BLaER1 (cell line): ENCODE data around the gene TENM4.

Experiments
- H3K27ac ChIP-seq: shearing (Covaris generic); formaldehyde crosslinking; 2 replicates; pipeline ENCODE4 v1.8.1; 2022
- H3K27me3 ChIP-seq: shearing (Covaris generic); formaldehyde crosslinking; 2 replicates; pipeline ENCODE4 v1.8.1; 2022
- H3K36me3 ChIP-seq: shearing (Covaris generic); formaldehyde crosslinking; 2 replicates; pipeline ENCODE4 v1.8.1; 2022
- H3K4me1 ChIP-seq: shearing (Covaris generic); formaldehyde crosslinking; 2 replicates; pipeline ENCODE4 v1.8.1; 2022
- H3K4me2 ChIP-seq: shearing (Covaris generic); formaldehyde crosslinking; 2 replicates; pipeline ENCODE4 v1.8.1; 2022
- H3K4me3 ChIP-seq: shearing (Covaris generic); formaldehyde crosslinking; 2 replicates; pipeline ENCODE4 v1.8.1; 2022
- H3K9ac ChIP-seq: shearing (Covaris generic); formaldehyde crosslinking; 2 replicates; pipeline ENCODE4 v1.8.1; 2022
- H3K9me3 ChIP-seq: shearing (Covaris generic); formaldehyde crosslinking; 2 replicates; pipeline ENCODE4 v1.8.1; 2022
- H4K20me1 ChIP-seq: shearing (Covaris generic); formaldehyde crosslinking; 2 replicates; pipeline ENCODE4 v1.8.1; 2022
- Cebpa-rat ChIP-seq: shearing (Covaris generic); IDR thresholded peaks from 2 replicates; pipeline ENCODE4 v1.8.1; 2022

TENM4 gene

GRCh38 chr11:79084382-79084781 is 356.4 kb downstream of the TENM4 start:
- TF ChIP-seq Cebpa-rat = no peak
- Histone ChIP-seq H3K27ac (no peak overlapping the region), H3K27me3 (no peaks in the 10 kb centered on the region), H3K4me1 (peaks cover 16% of the 10 kb centered on the region), H4K20me1 (peaks cover 30% of the 10 kb centered on the region; the same call in 1 of the 2 replicates), H3K4me2 (no peak overlapping the region), H3K36me3 (no peaks in the 10 kb centered on the region), H3K9ac (no peak overlapping the region), H3K4me3 (no peak overlapping the region), H3K9me3 (no peaks in the 10 kb centered on the region)

GRCh38 chr11:79083352-79083751 is 357.5 kb downstream of the TENM4 start:
- H3K4me3 ChIP-seq = no peak overlapping the region
- H3K4me2 ChIP-seq = no peak overlapping the region
- no peaks in the 10 kb centered on the region for H3K27me3 ChIP-seq
- H3K9ac ChIP-seq = no peak overlapping the region
- no peak overlapping the region for H3K27ac ChIP-seq
- H3K4me1 ChIP-seq = peaks cover 15% of the 10 kb centered on the region
- H4K20me1 ChIP-seq = peaks cover 30% of the 10 kb centered on the region; the same call in 1 of the 2 replicates
- H3K36me3 ChIP-seq = no peaks in the 10 kb centered on the region
- no peaks in the 10 kb centered on the region for H3K9me3 ChIP-seq
- TF ChIP-seq Cebpa-rat = no peak

GRCh38 chr11:79082907-79083306 is 357.9 kb downstream of the TENM4 start:
- H4K20me1 ChIP-seq = peaks cover 30% of the 10 kb centered on the region; the same call in 1 of the 2 replicates
- no peaks in the 10 kb centered on the region for H3K9me3 ChIP-seq
- H3K4me3 ChIP-seq = no peak overlapping the region
- H3K4me2 ChIP-seq = no peak overlapping the region
- H3K27ac ChIP-seq = no peak overlapping the region
- H3K36me3 ChIP-seq = no peaks in the 10 kb centered on the region
- H3K9ac ChIP-seq = no peak overlapping the region
- H3K27me3 ChIP-seq = no peaks in the 10 kb centered on the region
- peaks cover 15% of the 10 kb centered on the region for H3K4me1 ChIP-seq
- TF ChIP-seq Cebpa-rat = no peak

- Histone ChIP-seq H3K9me3 (no peaks in the 10 kb centered on the region), H4K20me1 (peaks cover 30% of the 10 kb centered on the region; the same call in 1 of the 2 replicates), H3K4me1 (peaks cover 15% of the 10 kb centered on the region), H3K36me3 (no peaks in the 10 kb centered on the region), H3K4me2 (no peak overlapping the region), H3K27ac (no peak overlapping the region), H3K4me3 (no peak overlapping the region), H3K27me3 (no peaks in the 10 kb centered on the region), H3K9ac (no peak overlapping the region)
- TF ChIP-seq Cebpa-rat = no peak
Measured at GRCh38 chr11:79082280-79082679, 358.6 kb downstream of the TENM4 start.

GRCh38 chr11:79081471-79082031 is 359.3 kb downstream of the TENM4 start:
- no peak overlapping the region for H3K4me2 ChIP-seq
- H3K36me3 ChIP-seq = no peaks in the 10 kb centered on the region
- H3K4me1 ChIP-seq = peaks cover 15% of the 10 kb centered on the region
- no peaks in the 10 kb centered on the region for H3K27me3 ChIP-seq
- H3K9ac ChIP-seq = no peak overlapping the region
- H3K9me3 ChIP-seq = peaks cover under 1% of the 10 kb centered on the region; the same call in 1 of the 2 replicates
- H3K27ac ChIP-seq = no peak overlapping the region
- no peak overlapping the region for H3K4me3 ChIP-seq
- no peak for TF ChIP-seq Cebpa-rat
- peaks cover 30% of the 10 kb centered on the region; the same call in 1 of the 2 replicates for H4K20me1 ChIP-seq

- TF ChIP-seq Cebpa-rat = no peak
- Histone ChIP-seq H3K36me3 (no peaks in the 10 kb centered on the region), H4K20me1 (peaks cover 30% of the 10 kb centered on the region; the same call in 1 of the 2 replicates), H3K4me1 (peaks cover 15% of the 10 kb centered on the region), H3K4me3 (no peak overlapping the region), H3K27me3 (no peaks in the 10 kb centered on the region), H3K27ac (0 out of 2 replicates have a peak overlapping the region, but pooled peaks have one; percentile 26), H3K9me3 (peaks cover 5% of the 10 kb centered on the region; the same call in 1 of the 2 replicates), H3K4me2 (peak overlapping the region; percentile 14), H3K9ac (no peak overlapping the region)
Measured at GRCh38 chr11:79080551-79080950, 360.3 kb downstream of the TENM4 start.

- peaks cover 5% of the 10 kb centered on the region; the same call in 1 of the 2 replicates for H3K9me3 ChIP-seq
- peaks cover 24% of the 10 kb centered on the region for H3K4me1 ChIP-seq
- H3K27me3 ChIP-seq = no peaks in the 10 kb centered on the region
- no peak overlapping the region for H3K27ac ChIP-seq
- TF ChIP-seq Cebpa-rat = no peak
- peaks cover 30% of the 10 kb centered on the region; the same call in 1 of the 2 replicates for H4K20me1 ChIP-seq
- no peak overlapping the region for H3K4me3 ChIP-seq
- no peaks in the 10 kb centered on the region for H3K36me3 ChIP-seq
- H3K4me2 ChIP-seq = no peak overlapping the region
- no peak overlapping the region for H3K9ac ChIP-seq
Measured at GRCh38 chr11:79078999-79079398, 361.8 kb downstream of the TENM4 start.

- TF ChIP-seq Cebpa-rat = no peak
- Histone ChIP-seq H4K20me1 (peaks cover 27% of the 10 kb centered on the region; the same call in 1 of the 2 replicates), H3K4me1 (peaks cover 30% of the 10 kb centered on the region), H3K27me3 (no peaks in the 10 kb centered on the region), H3K36me3 (no peaks in the 10 kb centered on the region), H3K27ac (no peak overlapping the region), H3K9me3 (peaks cover 5% of the 10 kb centered on the region; the same call in 1 of the 2 replicates), H3K4me2 (no peak overlapping the region), H3K9ac (no peak overlapping the region), H3K4me3 (no peak overlapping the region)
Measured at GRCh38 chr11:79078456-79078855, 362.4 kb downstream of the TENM4 start.

GRCh38 chr11:79077702-79078330 is 363.0 kb downstream of the TENM4 start:
- no peak for TF ChIP-seq Cebpa-rat
- Histone ChIP-seq H3K4me3 (no peak overlapping the region), H3K9me3 (peaks cover 5% of the 10 kb centered on the region; the same call in 1 of the 2 replicates), H3K27ac (no peak overlapping the region), H3K4me2 (no peak overlapping the region), H4K20me1 (peaks cover 22% of the 10 kb centered on the region; the same call in 1 of the 2 replicates), H3K9ac (no peak overlapping the region), H3K27me3 (no peaks in the 10 kb centered on the region), H3K36me3 (no peaks in the 10 kb centered on the region), H3K4me1 (peaks cover 36% of the 10 kb centered on the region)

- Histone ChIP-seq H3K4me2 (no peak overlapping the region), H3K4me3 (no peak overlapping the region), H3K27ac (no peak overlapping the region), H3K9ac (no peak overlapping the region), H3K36me3 (no peaks in the 10 kb centered on the region), H4K20me1 (peaks cover 19% of the 10 kb centered on the region; the same call in 1 of the 2 replicates), H3K4me1 (peaks cover 36% of the 10 kb centered on the region), H3K27me3 (no peaks in the 10 kb centered on the region), H3K9me3 (peaks cover 5% of the 10 kb centered on the region; the same call in 1 of the 2 replicates)
- TF ChIP-seq Cebpa-rat = no peak
Measured at GRCh38 chr11:79076526-79077115, 364.2 kb downstream of the TENM4 start.
